Effector memory CD4-positive, alpha-beta T cell (primary cell): ENCODE data around the gene PTPRC.

Experiments used
- DNase-seq, 3 donors: peaks; one replicate each; pipeline ENCODE4 v3.0.0-alpha.2; 2020
- H3K27ac ChIP-seq: 2 replicates; pipeline ENCODE4 v1.7.0; 2013; ENCODE audit warnings: mild to moderate bottlenecking, low read length, moderate library complexity; ENCODE audit not compliant: insufficient read depth, poor library complexity, severe bottlenecking
- H3K27me3 ChIP-seq: replicated peaks from 2 replicates; pipeline ENCODE4 v1.7.0; 2013; ENCODE audit warnings: mild to moderate bottlenecking, low read length; ENCODE audit not compliant: insufficient read depth, control insufficient read depth, poor library complexity, severe bottlenecking
- H3K36me3 ChIP-seq: 2 replicates; pipeline ENCODE4 v1.7.0; 2013; ENCODE audit warnings: mild to moderate bottlenecking, low read length, moderate library complexity; ENCODE audit not compliant: control insufficient read depth, insufficient read depth
- H3K4me1 ChIP-seq: 2 replicates; pipeline ENCODE4 v1.7.0; 2013; ENCODE audit warnings: low read length, mild to moderate bottlenecking; ENCODE audit not compliant: control insufficient read depth, insufficient read depth, poor library complexity, severe bottlenecking
- H3K4me3 ChIP-seq: 2 replicates; pipeline ENCODE4 v1.7.0; 2013; ENCODE audit warnings: low read length, low read depth, mild to moderate bottlenecking; ENCODE audit not compliant: insufficient read depth, poor library complexity, severe bottlenecking
- H3K9me3 ChIP-seq: 2 replicates; pipeline ENCODE4 v1.7.0; 2013; ENCODE audit warnings: mild to moderate bottlenecking, low read length, moderate library complexity; ENCODE audit not compliant: control insufficient read depth

PTPRC gene

DNA sequence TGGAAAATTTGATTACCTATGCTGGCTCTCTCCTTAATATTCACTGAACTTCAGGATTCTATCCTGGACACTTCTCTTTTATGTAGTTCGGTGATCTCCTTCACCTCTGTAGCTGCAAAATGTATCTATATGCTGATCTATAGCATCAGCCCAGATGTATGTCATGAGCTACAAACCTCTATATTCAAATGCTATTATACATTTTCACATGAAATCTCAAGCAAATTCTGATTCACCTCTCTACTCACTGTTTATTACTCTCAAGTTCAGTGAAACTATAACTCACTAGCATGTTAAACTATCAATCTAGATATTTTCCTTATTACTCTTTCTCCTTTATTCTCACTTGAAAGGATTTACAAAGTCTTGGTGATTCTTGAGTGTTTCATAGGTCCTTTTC, 52.2 kb downstream of the PTPRC start:
- peaks cover 20% of the 10 kb centered on the region for H3K36me3 ChIP-seq
- H3K27me3 ChIP-seq, result no peaks in the 10 kb centered on the region
- no peaks in the 10 kb centered on the region for H3K9me3 ChIP-seq
- H3K4me1 ChIP-seq, result peaks cover 50% of the 10 kb centered on the region
- H3K4me3 ChIP-seq, result no peak overlapping the region
- H3K27ac ChIP-seq, result no peak overlapping the region
- no peak for DNase-seq

DNA sequence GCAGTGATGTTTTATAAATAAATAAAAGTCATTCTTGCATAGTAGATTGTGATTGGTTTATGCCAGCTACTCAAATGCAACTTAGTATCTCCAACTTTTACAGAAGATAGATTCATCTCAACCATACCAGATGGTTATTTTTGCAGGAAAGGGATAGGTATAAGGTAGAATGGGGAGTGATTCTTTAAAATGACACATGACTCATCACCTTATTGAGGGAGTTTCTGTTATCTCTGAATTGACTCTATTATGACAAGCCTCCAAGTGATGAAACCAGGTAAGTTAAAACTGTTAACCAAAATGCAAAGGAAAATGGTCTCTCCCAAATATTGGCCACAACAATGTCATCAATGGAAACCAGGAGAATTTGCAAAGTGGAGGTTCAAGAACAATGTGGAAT, 54.5 kb downstream of the PTPRC start:
- Histone ChIP-seq H3K4me3 (no peak overlapping the region), H3K4me1 (peaks cover 45% of the 10 kb centered on the region), H3K27me3 (no peaks in the 10 kb centered on the region), H3K9me3 (no peaks in the 10 kb centered on the region), H3K36me3 (peaks cover 42% of the 10 kb centered on the region), H3K27ac (peak overlapping the region; percentile 41)
- DNase-seq, result no peak

DNA sequence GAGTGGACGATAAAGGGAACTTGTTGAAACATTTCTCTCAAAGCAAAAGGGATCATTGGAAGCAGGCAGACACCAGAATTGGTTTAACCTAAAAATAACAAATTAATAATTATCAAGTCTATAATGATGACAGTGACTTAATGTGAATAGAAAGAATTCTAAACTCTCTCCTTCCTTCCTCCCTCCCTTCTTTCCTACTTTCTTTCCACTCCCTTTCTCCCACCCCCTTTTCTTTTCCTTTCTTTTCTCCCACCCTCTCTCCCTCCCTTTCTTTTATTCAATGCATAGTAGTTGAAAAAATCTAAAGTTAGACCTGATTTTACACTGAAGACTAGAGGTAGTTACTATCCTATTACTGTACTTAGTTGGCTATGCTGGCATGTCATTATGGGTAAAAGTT, 55.7 kb downstream of the PTPRC start:
- Histone ChIP-seq H3K27me3 (no peaks in the 10 kb centered on the region), H3K9me3 (no peaks in the 10 kb centered on the region), H3K27ac (peak overlapping the region; percentile 21), H3K4me3 (no peak overlapping the region), H3K4me1 (peaks cover 40% of the 10 kb centered on the region), H3K36me3 (peaks cover 49% of the 10 kb centered on the region)
- DNase-seq, result no peak

DNA sequence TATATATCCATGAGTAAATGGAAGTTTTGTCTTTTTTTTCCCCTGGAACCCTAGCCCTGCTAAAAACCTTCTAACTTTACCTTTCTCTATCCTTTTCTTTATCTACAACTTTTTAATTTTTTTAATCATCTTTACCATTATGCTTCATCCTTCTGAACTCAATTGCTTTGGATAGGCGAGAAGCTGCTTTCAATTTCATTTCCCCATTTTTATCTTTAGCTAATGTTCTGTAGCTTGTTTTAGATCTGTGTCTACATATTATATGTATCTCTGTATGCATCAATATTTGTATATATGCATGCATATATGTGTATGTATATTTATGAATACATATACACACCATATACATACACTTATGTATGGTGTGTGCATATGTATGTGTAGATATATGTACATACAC, 57.4 kb downstream of the PTPRC start:
- H3K27ac ChIP-seq, result no peak overlapping the region

DNA sequence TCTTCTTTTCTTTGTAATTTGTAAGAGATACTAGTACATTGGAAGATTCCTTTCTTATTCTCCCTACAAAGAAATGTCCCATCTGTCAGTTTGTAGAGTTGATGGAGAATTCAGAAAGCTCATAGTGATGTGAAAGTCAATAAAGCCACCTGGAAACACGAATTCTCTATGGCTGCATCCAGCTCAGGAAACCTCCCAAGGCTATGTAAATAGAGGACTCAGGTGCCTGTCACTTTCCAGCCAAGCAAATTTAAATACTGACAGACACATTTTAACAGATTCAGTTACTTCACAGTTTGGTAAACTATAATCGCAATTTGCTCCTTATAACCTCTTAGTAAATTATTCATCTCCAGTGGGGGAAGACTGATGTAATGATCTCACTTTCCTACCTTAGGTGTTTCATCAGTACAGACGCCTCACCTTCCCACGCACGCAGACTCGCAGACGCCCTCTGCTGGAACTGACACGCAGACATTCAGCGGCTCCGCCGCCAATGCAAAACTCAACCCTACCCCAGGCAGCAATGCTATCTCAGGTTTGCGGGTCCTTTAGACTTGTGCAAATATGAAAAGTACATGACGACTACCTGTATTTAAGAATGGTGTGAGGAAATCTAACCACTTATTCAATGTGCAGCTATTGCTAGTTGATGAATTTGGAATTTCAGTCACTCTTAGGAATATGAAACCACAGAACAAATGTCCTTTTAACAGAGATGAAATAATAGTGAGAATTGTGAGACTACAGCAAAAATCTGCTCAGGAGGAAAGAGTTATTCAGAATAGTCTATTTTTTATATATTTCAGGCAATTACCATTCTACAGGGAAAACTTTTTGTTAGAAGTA, 60.6 kb downstream of the PTPRC start:
- Histone ChIP-seq H3K4me1 (peaks cover 29% of the 10 kb centered on the region), H3K36me3 (peaks cover 79% of the 10 kb centered on the region), H3K9me3 (no peaks in the 10 kb centered on the region), H3K27me3 (no peaks in the 10 kb centered on the region), H3K4me3 (no peak overlapping the region), H3K27ac (peak overlapping the region; percentile 38)
- peak; percentile 38 to 55 (median 49) for DNase-seq

More for the DNA sequence above, 57.4 kb downstream of the PTPRC start:
- peaks cover 39% of the 10 kb centered on the region for H3K4me1 ChIP-seq
- DNase-seq, result no peak
- H3K36me3 ChIP-seq, result peaks cover 64% of the 10 kb centered on the region
- no peak overlapping the region for H3K4me3 ChIP-seq
- no peaks in the 10 kb centered on the region for H3K9me3 ChIP-seq
- no peaks in the 10 kb centered on the region for H3K27me3 ChIP-seq

DNA sequence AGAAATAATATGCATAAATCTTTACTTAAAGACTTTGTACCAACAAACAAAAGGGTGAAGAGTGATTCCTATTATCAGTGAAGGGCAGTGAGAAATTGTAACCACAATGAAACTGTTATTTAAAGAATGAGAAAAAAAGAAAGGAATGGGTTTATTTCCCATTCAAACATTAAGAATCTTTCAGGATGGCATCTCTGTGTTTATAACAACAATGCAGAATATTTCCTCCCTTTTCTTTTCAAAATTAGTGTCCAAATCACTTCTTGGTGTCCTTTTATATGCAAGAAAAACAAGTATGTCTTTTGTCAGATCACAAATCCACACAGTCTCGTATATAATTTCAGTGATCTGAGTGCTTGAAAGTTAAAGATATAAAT, 61.2 kb downstream of the PTPRC start:
- peaks cover 84% of the 10 kb centered on the region for H3K36me3 ChIP-seq
- no peak overlapping the region for H3K4me3 ChIP-seq
- H3K9me3 ChIP-seq, result no peaks in the 10 kb centered on the region
- peak overlapping the region; percentile 38 for H3K27ac ChIP-seq
- no peaks in the 10 kb centered on the region for H3K27me3 ChIP-seq
- DNase-seq, result no peak
- peaks cover 29% of the 10 kb centered on the region for H3K4me1 ChIP-seq

DNA sequence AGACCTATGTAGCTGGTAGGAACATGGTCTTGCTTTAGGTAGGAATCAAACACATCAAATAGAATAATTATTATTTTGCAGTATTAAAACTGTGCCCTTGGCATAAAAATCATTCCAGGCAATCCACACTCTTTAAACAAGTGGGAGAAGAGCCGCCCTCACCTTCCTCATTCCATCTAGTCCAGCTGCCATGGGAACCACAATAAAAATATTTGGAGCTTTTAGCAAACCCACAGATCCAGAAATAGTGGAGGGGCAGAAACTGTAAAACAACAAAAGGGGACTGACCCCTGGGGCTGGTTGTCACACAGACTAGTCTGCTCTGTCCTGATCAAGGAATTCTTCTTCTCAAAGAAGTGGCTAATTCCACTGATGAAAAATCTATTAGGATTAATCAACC, 61.6 kb downstream of the PTPRC start:
- DNase-seq, result no peak
- Histone ChIP-seq H3K9me3 (no peaks in the 10 kb centered on the region), H3K27ac (peak overlapping the region; percentile 38), H3K27me3 (no peaks in the 10 kb centered on the region), H3K4me1 (peaks cover 29% of the 10 kb centered on the region), H3K4me3 (no peak overlapping the region), H3K36me3 (peaks cover 85% of the 10 kb centered on the region)

DNA sequence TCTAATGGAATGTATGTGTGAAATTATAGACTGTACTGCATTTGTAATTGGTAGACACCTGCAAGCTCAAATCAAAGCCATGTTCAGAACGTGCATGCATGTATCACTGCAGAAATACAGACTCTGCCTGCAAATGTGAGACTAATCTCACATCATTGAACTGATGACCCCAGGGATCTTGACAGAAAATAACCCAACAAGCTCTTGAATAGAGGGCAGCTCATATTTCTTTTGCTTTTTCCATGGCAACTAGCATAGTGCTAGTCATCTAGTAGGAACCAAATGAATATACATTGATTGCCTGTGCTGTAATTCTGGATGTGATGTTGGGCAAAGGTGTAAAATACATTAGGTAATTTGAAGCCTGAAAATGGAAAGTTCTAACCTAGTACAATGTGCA, 62.4 kb downstream of the PTPRC start:
- no peaks in the 10 kb centered on the region for H3K9me3 ChIP-seq
- H3K27me3 ChIP-seq, result no peaks in the 10 kb centered on the region
- H3K4me1 ChIP-seq, result peaks cover 27% of the 10 kb centered on the region
- H3K4me3 ChIP-seq, result no peak overlapping the region
- no peak overlapping the region for H3K27ac ChIP-seq
- no peak for DNase-seq
- peaks cover 89% of the 10 kb centered on the region for H3K36me3 ChIP-seq

DNA sequence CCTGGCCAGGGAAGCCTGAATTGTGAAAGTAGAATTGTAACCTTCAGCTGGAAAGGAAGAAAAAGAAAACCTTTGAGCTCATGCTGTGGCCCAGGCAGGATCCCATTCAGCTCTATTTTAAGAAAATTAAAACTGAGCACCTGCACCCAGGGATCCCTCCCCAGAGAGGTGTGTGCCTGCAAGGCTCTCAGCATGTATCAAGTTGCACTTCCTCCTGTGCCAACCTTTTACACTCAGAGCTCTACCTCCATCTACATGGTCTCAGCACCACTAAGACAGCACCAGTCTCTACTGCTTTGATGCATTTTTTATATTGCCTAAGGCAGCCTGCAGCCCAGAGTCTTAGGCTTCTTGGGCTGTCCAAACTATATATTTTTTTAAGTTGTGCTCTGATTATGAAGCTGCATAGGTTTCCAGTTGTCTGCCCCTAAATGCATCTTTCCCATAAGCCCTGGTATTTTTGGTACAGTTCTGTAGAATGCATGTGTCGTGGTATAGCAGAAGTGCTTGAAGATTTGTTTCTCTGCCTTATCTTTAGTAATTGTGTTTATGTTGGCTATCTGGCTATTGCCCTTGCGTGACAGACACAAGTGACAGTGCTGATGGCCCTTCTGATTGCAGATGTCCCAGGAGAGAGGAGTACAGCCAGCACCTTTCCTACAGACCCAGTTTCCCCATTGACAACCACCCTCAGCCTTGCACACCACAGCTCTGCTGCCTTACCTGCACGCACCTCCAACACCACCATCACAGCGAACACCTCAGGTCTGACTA, 63.1 kb downstream of the PTPRC start:
- Histone ChIP-seq H3K9me3 (no peaks in the 10 kb centered on the region), H3K27ac (no peak overlapping the region), H3K4me3 (no peak overlapping the region), H3K4me1 (peaks cover 20% of the 10 kb centered on the region), H3K27me3 (no peaks in the 10 kb centered on the region), H3K36me3 (peaks cover 89% of the 10 kb centered on the region)
- no peak for DNase-seq
